Endothelial cell of umbilical vein (primary cell): ENCODE data around the gene GCH1.

ENCODE experiments used
- CTCF ChIP-seq, 2 donors: IDR thresholded peaks; 1 replicate in 1 of 2; 2 replicates in 1 of 2; pipeline ENCODE4 v1.5.1; 2011; ENCODE audit warnings: low read length in 2 of 2, mild to moderate bottlenecking in 2 of 2, moderate library complexity in 2 of 2, control low read depth in 1 of 2, inconsistent platforms in 1 of 2, low read depth in 1 of 2; ENCODE audit not compliant: insufficient read depth in 1 of 2; ENCODE audit errors: extremely low read depth in 1 of 2
- EZH2 ChIP-seq: IDR thresholded peaks from 2 replicates; pipeline ENCODE4 v1.6.1; 2012; ENCODE audit warnings: borderline replicate concordance, low read depth, mild to moderate bottlenecking, moderate library complexity, low read length, inconsistent platforms; ENCODE audit not compliant: severe bottlenecking
- FOS ChIP-seq: IDR thresholded peaks from 2 replicates; pipeline ENCODE4 v1.6.1; 2011; ENCODE audit warnings: mild to moderate bottlenecking, low read length, moderate library complexity, borderline replicate concordance; ENCODE audit not compliant: insufficient read depth
- GATA2 ChIP-seq: IDR thresholded peaks from 2 replicates; pipeline ENCODE4 v1.7.0; 2011; ENCODE audit warnings: low read depth, mild to moderate bottlenecking, moderate library complexity, mixed read lengths, low read length; ENCODE audit not compliant: insufficient read length, insufficient read depth
- JUN ChIP-seq: IDR thresholded peaks from 2 replicates; pipeline ENCODE4 v1.6.1; 2011; ENCODE audit warnings: borderline replicate concordance, low read depth; ENCODE audit not compliant: insufficient read length, insufficient read depth
- MYC ChIP-seq: IDR thresholded peaks from one replicate; pipeline ENCODE4 v1.6.1; 2011; ENCODE audit warnings: mild to moderate bottlenecking, low read depth, low read length
- POLR2A ChIP-seq: IDR thresholded peaks from 2 replicates; pipeline ENCODE4 v1.6.1; 2012; ENCODE audit warnings: low read depth, mild to moderate bottlenecking, control low read depth, low read length
- POLR2AphosphoS5 ChIP-seq: IDR thresholded peaks from 2 replicates; pipeline ENCODE4 v1.6.1; 2012; ENCODE audit warnings: low read depth, mild to moderate bottlenecking, control low read depth, low read length, moderate library complexity; ENCODE audit not compliant: insufficient read depth
- TF ChIP-seq, protein P1 (sequence below): IDR thresholded peaks from 2 replicates; pipeline ENCODE4 v1.6.1; 2011; ENCODE audit not compliant: insufficient read depth, insufficient read length

DNA sequence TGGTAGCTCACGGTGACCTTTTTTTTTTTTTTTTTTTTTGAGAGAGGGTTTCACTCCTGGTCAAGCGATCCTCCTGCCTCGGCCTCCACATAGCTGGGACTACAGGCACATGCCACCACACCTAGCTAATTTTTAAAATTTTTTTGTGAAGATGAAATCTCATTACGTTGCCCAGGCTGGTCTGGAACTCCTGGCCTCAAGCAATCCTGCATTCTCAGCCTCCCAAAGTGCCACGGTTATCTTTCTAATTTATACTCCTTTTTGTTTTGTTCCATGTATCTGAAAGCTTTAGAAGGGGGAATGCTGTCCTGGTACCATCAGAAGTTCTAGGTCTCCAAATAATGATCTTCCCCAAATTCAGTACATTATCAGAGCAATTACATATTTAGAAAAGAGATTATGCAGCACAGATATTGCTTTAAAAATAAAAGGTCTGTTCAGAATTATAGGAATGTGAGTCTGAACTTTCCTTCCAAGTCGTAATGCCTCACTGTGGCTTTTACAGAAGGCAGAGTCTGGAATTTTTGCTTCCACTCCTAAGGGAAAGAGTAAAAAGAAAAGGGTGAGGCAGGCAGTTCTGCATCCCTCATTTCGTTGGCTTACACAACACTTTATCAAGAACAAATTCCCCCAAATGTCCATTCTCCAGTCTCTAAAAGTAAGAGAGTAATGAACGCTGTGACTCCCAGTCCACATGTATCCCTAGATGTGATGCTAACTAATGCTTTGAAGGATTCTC, 73.0 kb downstream of the GCH1 start:
- TF ChIP-seq CTCF (IDR thresholded peaks at IDR 0.05; ENCODE audit: extremely low read depth in 1 of 2, insufficient read depth in 1 of 2, low read depth in 1 of 2, low read length in 2 of 2) (no peak), POLR2A (no peak), POLR2AphosphoS5 (no peak), EZH2 (no peak), FOS (no peak), MYC (no peak), JUN (no peak), GATA2 (no peak)
- TF ChIP-seq, protein P1, sequence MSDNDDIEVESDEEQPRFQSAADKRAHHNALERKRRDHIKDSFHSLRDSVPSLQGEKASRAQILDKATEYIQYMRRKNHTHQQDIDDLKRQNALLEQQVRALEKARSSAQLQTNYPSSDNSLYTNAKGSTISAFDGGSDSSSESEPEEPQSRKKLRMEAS, result no peak
